Measurements from ENCODE around the gene SRSF1.
"Not testable (repeated sequence)": the region's sequence is repeated elsewhere in the genome, so short reads cannot be mapped to it uniquely, and the experiment has no call there.

Gene SRSF1, protein sequence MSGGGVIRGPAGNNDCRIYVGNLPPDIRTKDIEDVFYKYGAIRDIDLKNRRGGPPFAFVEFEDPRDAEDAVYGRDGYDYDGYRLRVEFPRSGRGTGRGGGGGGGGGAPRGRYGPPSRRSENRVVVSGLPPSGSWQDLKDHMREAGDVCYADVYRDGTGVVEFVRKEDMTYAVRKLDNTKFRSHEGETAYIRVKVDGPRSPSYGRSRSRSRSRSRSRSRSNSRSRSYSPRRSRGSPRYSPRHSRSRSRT

GRCh38 chr17:58006924-58007780, at the start of gene SRSF1:
SRSF1 (minus strand) TSS chr17:58007246; CDS start chr17:58007137, 109 bp downstream.
- H3K4me1 Mint-ChIP-seq (ENCODE audit: low read depth), result peaks cover 35% of the 10 kb centered on the region
- H3K27me3 Mint-ChIP-seq (ENCODE audit: low read depth), result no peaks in the 10 kb centered on the region
- peaks cover 52% of the 10 kb centered on the region for H3K36me3 Mint-ChIP-seq (ENCODE audit: low read depth)
- peak within 1 kb of the TSS; percentile 93 for H3K4me3 Mint-ChIP-seq
- H3K9me3 Mint-ChIP-seq, result no peaks in the 10 kb centered on the region
- H3K27ac Mint-ChIP-seq, result peak within 1 kb of the TSS; percentile 96
- DNase-seq (ENCODE audit: low spot score), result peak; percentile 97

DNA sequence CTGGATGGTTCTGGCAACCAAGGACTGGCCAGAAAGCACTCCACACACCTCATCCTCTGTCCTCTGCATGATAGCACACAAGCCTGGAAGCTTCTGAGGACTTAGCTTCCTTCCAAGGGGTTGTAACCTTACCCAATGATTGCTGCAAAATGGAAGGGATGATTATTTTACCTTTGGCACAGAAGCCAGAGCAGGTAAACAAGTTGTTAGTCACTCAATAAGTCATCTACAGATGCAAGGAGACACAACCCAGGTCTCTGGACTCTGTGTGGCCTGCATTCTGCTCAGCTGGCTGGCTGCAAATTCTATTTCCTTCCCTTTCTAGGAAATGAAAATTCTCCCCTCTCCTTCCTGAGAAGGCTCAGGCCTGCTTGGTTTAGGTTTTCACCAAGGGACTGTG, 49.4 kb upstream of the SRSF1 start:
- Mint-ChIP-seq H3K36me3 (ENCODE audit: low read depth) (no peaks in the 10 kb centered on the region), H3K4me1 (ENCODE audit: low read depth) (peaks cover 3% of the 10 kb centered on the region), H3K27ac (no peak overlapping the region), H3K27me3 (ENCODE audit: low read depth) (peaks cover 12% of the 10 kb centered on the region), H3K9me3 (no peaks in the 10 kb centered on the region), H3K4me3 (no peak overlapping the region)
- DNase-seq (ENCODE audit: low spot score), result no peak

DNA sequence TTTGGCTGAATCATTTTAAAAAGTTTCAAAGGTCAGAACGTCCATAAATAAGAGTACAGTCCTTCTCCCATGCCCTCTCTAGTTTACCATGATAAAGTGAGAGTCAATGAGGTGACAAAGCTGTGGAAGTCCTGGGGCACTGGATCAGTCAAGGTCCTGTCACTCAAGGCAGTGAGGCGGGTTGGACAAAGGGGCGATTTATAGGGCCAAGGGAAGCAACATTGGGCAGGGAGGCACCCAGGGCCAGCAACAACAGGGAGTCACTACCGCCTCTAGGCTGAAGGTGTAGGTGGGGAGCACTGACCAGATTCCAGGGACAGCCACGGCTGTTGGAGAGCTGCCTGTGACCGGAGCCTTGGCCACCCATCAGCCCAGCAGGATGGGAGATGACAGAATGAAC, 47.6 kb upstream of the SRSF1 start:
- H3K36me3 Mint-ChIP-seq (ENCODE audit: low read depth), result no peaks in the 10 kb centered on the region
- DNase-seq (ENCODE audit: low spot score), result no peak
- no peak overlapping the region for H3K27ac Mint-ChIP-seq
- H3K27me3 Mint-ChIP-seq (ENCODE audit: low read depth), result peaks cover 12% of the 10 kb centered on the region
- no peaks in the 10 kb centered on the region for H3K9me3 Mint-ChIP-seq
- H3K4me3 Mint-ChIP-seq, result no peak overlapping the region
- peaks cover 3% of the 10 kb centered on the region for H3K4me1 Mint-ChIP-seq (ENCODE audit: low read depth)

DNA sequence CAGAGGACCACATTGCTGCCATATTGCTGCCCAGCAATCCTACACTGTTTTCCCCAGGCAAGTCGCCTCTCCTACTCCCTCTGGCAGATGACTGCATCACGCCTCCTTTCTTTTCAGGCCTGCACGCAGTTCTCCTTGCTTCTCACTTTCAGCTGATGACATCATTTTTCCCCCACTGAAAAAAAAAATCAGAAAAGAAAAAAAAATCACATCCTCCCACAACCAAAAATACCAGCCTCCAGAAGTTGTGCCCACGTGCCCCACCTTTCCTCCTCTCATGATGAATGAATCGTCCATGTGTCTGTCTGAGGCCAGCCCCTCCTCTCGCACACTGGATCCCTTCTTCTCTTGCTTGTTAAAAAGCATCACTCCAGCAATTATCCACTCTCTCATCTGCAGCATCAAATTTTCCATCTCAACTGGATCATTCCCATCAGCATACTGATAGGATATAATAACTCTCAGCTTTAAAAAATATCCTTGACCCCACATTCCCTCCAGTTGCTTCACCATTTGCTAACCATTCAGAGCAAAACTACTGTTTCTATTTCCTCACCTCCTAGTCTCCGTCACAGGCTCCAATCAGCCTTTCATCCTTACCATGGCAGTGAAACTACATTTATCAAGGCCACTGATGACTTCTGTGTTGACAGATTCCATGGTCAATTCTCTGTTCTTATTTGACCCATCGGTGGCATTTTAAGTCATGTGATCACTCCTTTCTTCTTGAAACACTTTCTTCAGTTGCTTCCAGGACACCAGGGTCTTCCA, 46.1 kb upstream of the SRSF1 start:
- peaks cover 12% of the 10 kb centered on the region for H3K27me3 Mint-ChIP-seq (ENCODE audit: low read depth)

DNA sequence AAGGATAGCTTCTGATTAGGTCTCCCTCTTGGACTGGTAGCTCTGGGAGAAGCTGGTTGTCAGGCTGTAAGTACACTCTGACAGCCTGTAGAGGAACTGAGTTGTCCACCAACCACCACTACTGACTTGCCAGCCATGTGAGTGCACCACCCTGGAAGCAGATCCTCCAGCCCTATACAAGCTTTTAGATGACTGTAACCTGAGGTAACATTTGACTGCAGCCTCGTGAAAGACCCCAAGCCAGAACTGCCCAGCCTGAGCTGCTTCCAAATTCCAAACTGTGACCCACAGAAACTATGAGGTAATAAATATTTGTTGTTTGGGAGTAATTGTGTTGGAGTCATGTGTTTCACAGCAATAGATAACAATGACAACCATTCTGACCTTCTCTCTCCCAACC, 45.4 kb upstream of the SRSF1 start:
- Mint-ChIP-seq H3K27ac (no peak overlapping the region), H3K4me3 (no peak overlapping the region), H3K27me3 (ENCODE audit: low read depth) (peaks cover 8% of the 10 kb centered on the region), H3K9me3 (no peaks in the 10 kb centered on the region), H3K36me3 (ENCODE audit: low read depth) (no peaks in the 10 kb centered on the region), H3K4me1 (ENCODE audit: low read depth) (peaks cover 3% of the 10 kb centered on the region)
- no peak for DNase-seq (ENCODE audit: low spot score)

More for the DNA sequence above, 46.1 kb upstream of the SRSF1 start:
- Mint-ChIP-seq H3K4me3 (no peak overlapping the region), H3K36me3 (ENCODE audit: low read depth) (no peaks in the 10 kb centered on the region), H3K4me1 (ENCODE audit: low read depth) (peaks cover 3% of the 10 kb centered on the region), H3K9me3 (no peaks in the 10 kb centered on the region), H3K27ac (no peak overlapping the region)
- no peak for DNase-seq (ENCODE audit: low spot score)

DNA sequence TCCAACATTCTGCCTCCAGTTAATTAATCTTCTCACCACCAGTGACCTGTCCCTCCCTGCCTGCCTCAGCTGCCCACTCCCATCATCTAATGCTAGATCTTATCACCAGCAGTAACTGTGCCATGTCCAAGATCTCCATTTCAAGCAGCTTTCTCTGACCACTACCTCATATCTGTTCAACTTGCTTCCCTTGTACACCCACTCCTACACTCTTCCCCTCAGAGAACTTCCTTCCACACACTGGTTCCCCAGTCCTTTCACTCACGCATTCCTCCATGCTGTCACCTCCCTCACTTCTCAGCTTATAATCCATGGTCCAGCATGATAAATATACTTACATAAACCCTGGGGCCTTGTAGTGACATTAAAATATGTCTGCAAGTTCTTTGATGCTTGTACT, 44.4 kb upstream of the SRSF1 start:
- no peak for DNase-seq (ENCODE audit: low spot score)
- Mint-ChIP-seq H3K4me3 (no peak overlapping the region), H3K9me3 (no peaks in the 10 kb centered on the region), H3K27me3 (ENCODE audit: low read depth) (peaks cover 8% of the 10 kb centered on the region), H3K36me3 (ENCODE audit: low read depth) (no peaks in the 10 kb centered on the region), H3K27ac (no peak overlapping the region), H3K4me1 (ENCODE audit: low read depth) (peaks cover 3% of the 10 kb centered on the region)

- peaks cover 3% of the 10 kb centered on the region for H3K4me1 Mint-ChIP-seq (ENCODE audit: low read depth)
- H3K27ac Mint-ChIP-seq, result no peak overlapping the region
- H3K9me3 Mint-ChIP-seq, result no peaks in the 10 kb centered on the region
- peaks cover 11% of the 10 kb centered on the region for H3K27me3 Mint-ChIP-seq (ENCODE audit: low read depth)
- DNase-seq (ENCODE audit: low spot score), result no peak
- no peaks in the 10 kb centered on the region for H3K36me3 Mint-ChIP-seq (ENCODE audit: low read depth)
- no peak overlapping the region for H3K4me3 Mint-ChIP-seq
These were observed 43.9 kb upstream of the SRSF1 start for GRCh38 chr17:58050966-58051365.

- H3K4me1 Mint-ChIP-seq (ENCODE audit: low read depth), result peaks cover 3% of the 10 kb centered on the region
- H3K4me3 Mint-ChIP-seq, result no peak overlapping the region
- no peak for DNase-seq (ENCODE audit: low spot score)
- H3K27me3 Mint-ChIP-seq (ENCODE audit: low read depth), result peaks cover 9% of the 10 kb centered on the region
- no peaks in the 10 kb centered on the region for H3K9me3 Mint-ChIP-seq
- no peaks in the 10 kb centered on the region for H3K36me3 Mint-ChIP-seq (ENCODE audit: low read depth)
- no peak overlapping the region for H3K27ac Mint-ChIP-seq
These were observed 42.5 kb upstream of the SRSF1 start for GRCh38 chr17:58049533-58049932.

DNA sequence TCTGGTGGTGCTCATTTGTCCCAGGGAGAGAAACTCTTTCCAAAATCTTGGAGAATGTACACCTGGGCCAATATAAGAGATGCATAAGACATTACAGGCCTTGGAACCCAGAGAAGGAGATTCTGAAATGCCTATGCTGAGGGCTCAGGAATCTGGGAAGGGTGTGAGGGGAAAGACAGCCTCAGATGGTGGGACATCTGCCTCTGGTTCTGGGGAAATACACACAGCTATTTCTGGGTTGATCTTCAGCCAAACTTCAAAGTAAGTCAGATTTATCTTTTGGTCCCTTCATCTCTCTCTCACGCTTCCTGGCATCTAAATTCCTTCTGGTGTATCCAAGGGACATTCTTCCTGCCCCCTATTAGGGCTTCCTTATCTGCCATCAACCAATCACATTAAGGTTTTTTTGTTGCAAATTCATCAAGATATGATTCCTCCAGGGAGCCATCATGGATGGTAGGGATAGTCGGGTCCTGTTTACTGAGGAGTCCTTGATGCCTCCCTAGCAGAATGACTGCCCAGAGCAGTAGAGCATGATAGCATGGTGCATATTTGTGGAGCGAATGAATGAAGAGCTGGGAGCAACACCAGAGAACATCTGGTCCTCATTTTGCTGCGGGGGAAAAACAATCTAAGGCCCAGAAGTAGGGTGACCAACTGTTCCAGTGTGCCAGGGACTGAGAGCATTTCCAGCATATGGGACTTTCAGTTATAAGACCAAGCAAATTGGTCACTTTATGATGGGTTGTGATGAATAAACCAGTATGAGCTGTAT, 40.5 kb upstream of the SRSF1 start:
- Mint-ChIP-seq H3K4me1 (ENCODE audit: low read depth) (no peaks in the 10 kb centered on the region), H3K36me3 (ENCODE audit: low read depth) (no peaks in the 10 kb centered on the region), H3K9me3 (no peaks in the 10 kb centered on the region), H3K4me3 (no peak overlapping the region), H3K27me3 (ENCODE audit: low read depth) (peaks cover 17% of the 10 kb centered on the region), H3K27ac (no peak overlapping the region)
- no peak for DNase-seq (ENCODE audit: low spot score)

GRCh38 chr17:58046239-58047094, 39.4 kb upstream of the SRSF1 start:
- H3K9me3 Mint-ChIP-seq, result no peaks in the 10 kb centered on the region
- H3K4me3 Mint-ChIP-seq, result no peak overlapping the region
- no peak overlapping the region for H3K27ac Mint-ChIP-seq
- DNase-seq (ENCODE audit: low spot score), result no peak
- no peaks in the 10 kb centered on the region for H3K36me3 Mint-ChIP-seq (ENCODE audit: low read depth)
- H3K4me1 Mint-ChIP-seq (ENCODE audit: low read depth), result no peaks in the 10 kb centered on the region
- H3K27me3 Mint-ChIP-seq (ENCODE audit: low read depth), result peaks cover 24% of the 10 kb centered on the region

DNA sequence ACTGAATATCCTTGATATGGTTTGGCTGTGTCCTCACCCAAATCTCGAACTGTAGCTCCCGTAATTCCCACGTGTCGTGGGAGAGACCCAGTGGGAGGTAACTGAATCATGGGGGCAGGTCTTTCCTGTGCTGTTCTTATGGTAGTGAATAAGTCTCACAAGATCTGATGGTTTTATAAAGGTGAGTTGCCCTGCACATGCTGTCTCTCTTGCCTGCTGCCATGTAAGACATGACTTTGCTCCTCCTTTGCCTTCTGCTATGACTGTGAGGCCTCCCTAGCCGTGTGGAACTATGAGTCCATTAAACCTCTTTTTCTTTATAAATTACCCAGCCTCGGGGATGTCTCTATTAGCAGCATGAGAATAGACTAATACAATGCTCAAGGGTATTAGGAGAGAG, 37.2 kb upstream of the SRSF1 start:
- not testable (repeated sequence) for H3K9me3 Mint-ChIP-seq; H3K36me3 Mint-ChIP-seq (ENCODE audit: low read depth); H3K27ac Mint-ChIP-seq; H3K4me1 Mint-ChIP-seq (ENCODE audit: low read depth); DNase-seq (ENCODE audit: low spot score); H3K4me3 Mint-ChIP-seq
- H3K27me3 Mint-ChIP-seq (ENCODE audit: low read depth), result peaks cover 45% of the 10 kb centered on the region

GRCh38 chr17:58043221-58044181, 36.5 kb upstream of the SRSF1 start:
- Mint-ChIP-seq H3K4me3 (no peak overlapping the region), H3K9me3 (no peaks in the 10 kb centered on the region), H3K27me3 (ENCODE audit: low read depth) (peaks cover 46% of the 10 kb centered on the region), H3K36me3 (ENCODE audit: low read depth) (no peaks in the 10 kb centered on the region), H3K4me1 (ENCODE audit: low read depth) (no peaks in the 10 kb centered on the region), H3K27ac (no peak overlapping the region)
- no peak for DNase-seq (ENCODE audit: low spot score)
